Spleen (tissue), 11 donors: Measurements from ENCODE around the gene CD84. TPM values are rescaled to one million over a fixed set of nuclear protein-coding genes. Genes with fewer than 3 reads are reported as not detected.

Source experiments
- DNase-seq: peaks from one replicate; pipeline ENCODE4 v3.0.0-alpha.2; 2020
- H3K27ac ChIP-seq, 8 donors: fragments of 200-600 bp; sonication (generic) in 7 of 8; 1 replicate in 4 of 8; 2 replicates in 4 of 8; pipeline versions ENCODE4 v1.5.0 to v1.8.0; 2016 to 2021; ENCODE audit warnings: inconsistent platforms in 4 of 8, mild to moderate bottlenecking in 4 of 8, moderate library complexity in 1 of 8
- H3K27me3 ChIP-seq, 7 donors: fragments of 200-600 bp; sonication (generic) in 6 of 7; replicated peaks in 1 of 7; 1 replicate in 4 of 7; 2 replicates in 3 of 7; pipeline versions ENCODE4 v1.5.0 to v1.8.0; 2016 to 2021; ENCODE audit warnings: inconsistent platforms in 3 of 7, mild to moderate bottlenecking in 1 of 7
- H3K36me3 ChIP-seq, 6 donors: fragments of 200-600 bp; sonication (generic) in 5 of 6; 1 replicate in 4 of 6; 2 replicates in 2 of 6; pipeline versions ENCODE4 v1.5.0 to v1.8.0; 2016 to 2021; ENCODE audit warnings: inconsistent platforms in 2 of 6
- H3K4me1 ChIP-seq, 6 donors: fragments of 200-600 bp; sonication (generic) in 5 of 6; 1 replicate in 3 of 6; 2 replicates in 3 of 6; pipeline versions ENCODE4 v1.5.0 to v1.8.0; 2016 to 2021; ENCODE audit warnings: inconsistent platforms in 3 of 6
- H3K4me3 ChIP-seq, 8 donors: fragments of 200-600 bp; sonication (generic) in 7 of 8; 1 replicate in 4 of 8; 2 replicates in 4 of 8; pipeline versions ENCODE4 v1.5.0 to v1.8.0; 2016 to 2021; ENCODE audit warnings: inconsistent platforms in 4 of 8, mild to moderate bottlenecking in 4 of 8, moderate library complexity in 2 of 8
- H3K9me3 ChIP-seq, 8 donors: fragments of 200-600 bp; sonication (generic) in 7 of 8; 1 replicate in 4 of 8; 2 replicates in 4 of 8; pipeline versions ENCODE4 v1.5.0 to v1.8.0; 2016 to 2021; ENCODE audit warnings: inconsistent platforms in 4 of 8
- POLR2A ChIP-seq, 3 donors: fragments of 450-650 bp; IDR thresholded peaks; one replicate each; pipeline ENCODE4 v1.5.1; 2017; ENCODE audit warnings: antibody characterized with exemption in 3 of 3, mild to moderate bottlenecking in 1 of 3
- POLR2AphosphoS5 ChIP-seq, 3 donors: sonication (generic); formaldehyde crosslinking; IDR thresholded peaks; one replicate each; pipeline ENCODE4 v1.5.1; 2017; ENCODE audit warnings: antibody characterized with exemption in 3 of 3
- WGBS, 5 donors: extraction: QIAGEN DNeasy Blood & Tissue Kit in 3 of 5; methylation state at CpG; one replicate each; pipeline versions ENCODE4 v1.1.5 to v1.1.7; 2013 to 2018; 5-methylcytosine and 5-hydroxymethylcytosine counted together
- intact Hi-C: fragments of 100-400 bp; cut with DNase I; formaldehyde crosslinking; loops from one replicate; pipeline ENCODE4 v1.15.0; 2023; ENCODE audit warnings: low total_unique reads
- polyA plus RNA-seq, 3 donors: library from polyadenylated mRNA; stranded (reverse); fragments of 200-250 nt; gene quantifications; one replicate each; pipeline ENCODE4 v1.2.1, GENCODE V29; 2013
- total RNA-seq, 7 donors: library from RNA; depleted of rRNA in 3 of 7; stranded (reverse); fragments of >200 nt in 3 of 7; fragmentation: NEBNext Ultra II Directional in 4 of 7; extraction: Animal tissue kit (Norgen Biotek cat#: 25700) in 4 of 7; gene quantifications; one replicate each; pipeline versions ENCODE4 v1.1.0 to v1.2.1, GENCODE V29; 2016 to 2021
- TF ChIP-seq, protein P1 (sequence below), 11 experiments: fragments of 200-600 bp in 7 of 11; fragments of 450-650 bp in 4 of 11; sonication (generic) in 4 of 11; IDR thresholded peaks in 8 of 11; conservative IDR thresholded peaks in 3 of 11; 1 replicate in 7 of 11; 2 replicates in 4 of 11; pipeline versions ENCODE4 v1.4.0 to v1.8.0; 2016 to 2021; ENCODE audit warnings: antibody characterized with exemption in 11 of 11, inconsistent platforms in 4 of 11, mild to moderate bottlenecking in 1 of 11
- donor health status: healthy with polysubstance abuse.
- donor health status: DM: no; HTN: no; CAD: no; lungs with moderate emphysema.
- donor health status: DM: no; HTN: no; CAD: no.
- donor health status: Bipolar disorder and iron deficiency.
- donor health status: healthy.
- donor health status: DM: no; HTN: no; CAD: no.
- donor health status: DM: yes; HTN: yes; CAD: no.

CD84 gene
- total and polyA plus RNA-seq, 10 donors, result 4.7 to 76.1 (median 60.0) TPM

DNA sequence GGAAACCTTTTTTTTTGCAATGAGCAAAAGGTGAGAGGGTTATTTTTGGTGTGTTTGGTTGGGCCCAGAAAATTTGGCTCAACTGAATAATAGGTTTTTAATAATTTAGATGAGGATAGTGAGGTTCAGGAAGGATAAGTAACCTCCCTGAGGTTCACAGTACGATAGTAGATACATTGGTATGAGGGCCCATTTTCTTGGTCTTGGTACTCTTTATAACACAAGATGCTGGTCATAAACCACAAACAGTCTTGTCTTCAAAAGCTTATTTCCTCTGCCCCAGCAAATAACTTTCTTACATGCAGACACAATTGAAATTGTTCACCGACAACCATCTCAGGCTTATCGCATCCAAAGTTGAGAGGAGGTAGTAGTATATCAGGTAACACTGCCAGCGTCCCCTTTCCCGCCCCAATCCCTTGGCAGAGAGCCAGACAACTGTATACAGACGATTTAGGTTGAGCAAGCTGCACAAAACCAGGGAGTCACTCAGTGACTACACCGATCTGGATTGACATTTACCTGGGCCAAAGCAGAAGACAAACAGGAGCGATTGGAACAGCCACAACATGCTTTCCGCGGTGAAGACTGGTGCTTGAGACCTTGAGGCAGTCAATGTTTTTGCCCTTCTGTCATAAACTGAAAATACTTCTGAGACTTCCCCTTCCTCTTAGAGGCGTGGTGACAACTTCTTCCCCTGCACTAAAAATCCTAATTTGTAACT is 56.5 kb downstream of the CD84 start, which contains the start of gene SLAMF6:
Gene SLAMF6, minus strand, starts transcription at position 634 of the 724 bp plus-strand sequence. Its CDS starts 63 bp downstream, at position 571.
- TF ChIP-seq POLR2AphosphoS5 (IDR thresholded peaks at IDR 0.05) (peak; percentile 28 to 90 (median 59)), POLR2A (IDR thresholded peaks at IDR 0.05) (peak in 1 of 3 donors; percentile 57)
- TF ChIP-seq, protein P1, sequence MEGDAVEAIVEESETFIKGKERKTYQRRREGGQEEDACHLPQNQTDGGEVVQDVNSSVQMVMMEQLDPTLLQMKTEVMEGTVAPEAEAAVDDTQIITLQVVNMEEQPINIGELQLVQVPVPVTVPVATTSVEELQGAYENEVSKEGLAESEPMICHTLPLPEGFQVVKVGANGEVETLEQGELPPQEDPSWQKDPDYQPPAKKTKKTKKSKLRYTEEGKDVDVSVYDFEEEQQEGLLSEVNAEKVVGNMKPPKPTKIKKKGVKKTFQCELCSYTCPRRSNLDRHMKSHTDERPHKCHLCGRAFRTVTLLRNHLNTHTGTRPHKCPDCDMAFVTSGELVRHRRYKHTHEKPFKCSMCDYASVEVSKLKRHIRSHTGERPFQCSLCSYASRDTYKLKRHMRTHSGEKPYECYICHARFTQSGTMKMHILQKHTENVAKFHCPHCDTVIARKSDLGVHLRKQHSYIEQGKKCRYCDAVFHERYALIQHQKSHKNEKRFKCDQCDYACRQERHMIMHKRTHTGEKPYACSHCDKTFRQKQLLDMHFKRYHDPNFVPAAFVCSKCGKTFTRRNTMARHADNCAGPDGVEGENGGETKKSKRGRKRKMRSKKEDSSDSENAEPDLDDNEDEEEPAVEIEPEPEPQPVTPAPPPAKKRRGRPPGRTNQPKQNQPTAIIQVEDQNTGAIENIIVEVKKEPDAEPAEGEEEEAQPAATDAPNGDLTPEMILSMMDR (IDR thresholded peaks at IDR 0.05 in 8 of 11, conservative IDR thresholded peaks at IDR 0.05 in 3 of 11), result no peak
- Histone ChIP-seq H3K36me3 (peaks cover 0 to 9% (median 0%) of the 10 kb centered on the region in 6 donors), H3K27me3 (no peaks in the 10 kb centered on the region), H3K27ac (peak within 1 kb of the TSS; percentile 71 to 93 (median 84)), H3K4me1 (peaks cover 11 to 56% (median 34%) of the 10 kb centered on the region in 6 donors), H3K9me3 (peaks cover 0 to 23% (median 9%) of the 10 kb centered on the region in 8 donors), H3K4me3 (peak within 1 kb of the TSS; percentile 11 to 79 (median 44))
- intact Hi-C loops, result no loop called here
- 36 to 47% (median 45%) methylated on average over 11 of the region's 11 CpGs for WGBS, 5 donors
- peak; percentile 70 for DNase-seq

DNA sequence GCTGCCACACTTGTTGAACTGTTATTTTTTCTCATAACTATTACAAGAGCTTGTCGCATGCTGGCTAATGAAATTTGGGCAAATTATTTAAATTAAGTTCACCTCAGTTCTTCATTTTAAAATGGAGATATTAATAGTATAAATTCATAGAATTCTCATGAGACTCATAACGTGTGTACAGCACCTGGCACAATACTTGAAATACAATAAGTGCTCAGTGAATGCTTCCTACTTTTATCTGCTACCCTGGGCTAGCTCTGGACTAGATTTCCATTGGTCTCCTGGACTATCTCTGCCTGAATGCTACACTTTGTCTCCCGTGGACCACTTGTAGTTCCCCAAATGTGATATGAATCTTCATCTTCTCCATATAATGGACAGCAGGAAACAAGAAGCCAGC is 57.2 kb downstream of the CD84 start:
- no peak for DNase-seq
- peaks cover 0 to 15% (median 0%) of the 10 kb centered on the region in 6 donors for H3K36me3 ChIP-seq
- TF ChIP-seq, protein P1 (IDR thresholded peaks at IDR 0.05 in 8 of 11, conservative IDR thresholded peaks at IDR 0.05 in 3 of 11), result no peak
- TF ChIP-seq POLR2A (IDR thresholded peaks at IDR 0.05) (no peak), POLR2AphosphoS5 (IDR thresholded peaks at IDR 0.05) (no peak)
- peak overlapping the region; percentile 71 to 93 (median 84) for H3K27ac ChIP-seq
- H3K9me3 ChIP-seq, result peaks cover 0 to 28% (median 9%) of the 10 kb centered on the region in 8 donors
- WGBS, 5 donors, result 26 to 46% (median 39%) methylated on average over 3 of the region's 3 CpGs
- H3K4me1 ChIP-seq, result peaks cover 11 to 62% (median 36%) of the 10 kb centered on the region in 6 donors
- H3K27me3 ChIP-seq, result no peaks in the 10 kb centered on the region
- intact Hi-C loops, result no loop called here
- peak overlapping the region; percentile 11 to 79 (median 44) for H3K4me3 ChIP-seq

DNA sequence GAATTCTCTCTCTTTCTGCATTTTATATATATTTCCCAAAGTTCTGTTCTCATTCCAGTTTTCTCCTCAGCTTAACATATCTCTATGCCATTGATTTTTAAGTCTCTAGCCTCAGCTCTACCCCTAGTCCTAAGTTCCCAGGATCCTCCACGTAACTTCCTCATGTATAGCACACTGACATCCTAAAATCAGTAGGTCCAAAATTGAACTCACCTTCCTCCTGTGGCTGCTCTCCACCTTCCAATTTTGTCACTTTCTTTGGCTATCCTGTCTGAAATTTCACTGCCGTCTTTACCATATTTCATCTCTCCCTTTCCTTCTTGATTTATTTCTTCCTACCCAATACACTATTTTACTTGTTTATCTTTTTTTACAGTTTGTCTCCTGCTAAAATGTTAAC is 57.7 kb downstream of the CD84 start:
- no peak for TF ChIP-seq POLR2AphosphoS5 (IDR thresholded peaks at IDR 0.05)
- no peak for DNase-seq
- Histone ChIP-seq H3K36me3 (peaks cover 0 to 15% (median 0%) of the 10 kb centered on the region in 6 donors), H3K27me3 (no peaks in the 10 kb centered on the region), H3K27ac (peak overlapping the region; percentile 71 to 93 (median 84)), H3K4me1 (peaks cover 13 to 68% (median 41%) of the 10 kb centered on the region in 6 donors), H3K9me3 (peaks cover 0 to 25% (median 9%) of the 10 kb centered on the region in 8 donors), H3K4me3 (peak overlapping the region; percentile 8 to 79 (median 44))
- 55 to 70% (median 66%) methylated on average over 2 of the region's 2 CpGs for WGBS, 5 donors
- intact Hi-C loops, result no loop called here

DNA sequence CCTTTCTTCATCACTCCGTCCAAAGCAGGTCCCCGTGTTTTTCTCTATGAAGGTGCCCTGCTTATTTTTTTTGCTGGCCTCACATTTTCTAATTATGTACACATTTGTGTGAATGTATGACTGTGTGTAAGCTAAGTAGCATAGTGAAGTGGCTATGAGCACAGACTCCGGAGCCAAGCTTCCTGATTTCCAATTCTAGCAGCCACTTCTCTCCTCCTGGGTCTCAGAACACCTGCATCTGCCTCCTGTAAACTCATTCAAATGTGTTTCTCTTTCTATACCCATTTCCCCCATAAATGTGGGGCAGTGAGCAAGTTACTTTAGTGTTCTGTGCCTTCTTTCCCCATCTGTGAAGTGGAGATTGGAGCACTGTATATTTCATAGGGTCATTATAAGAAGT is 58.3 kb downstream of the CD84 start:
- intact Hi-C loops, result no loop called here
- H3K4me1 ChIP-seq, result peaks cover 13 to 73% (median 46%) of the 10 kb centered on the region in 6 donors
- H3K36me3 ChIP-seq, result peaks cover 0 to 15% (median 0%) of the 10 kb centered on the region in 6 donors
- peak overlapping the region; percentile 71 to 93 (median 84) for H3K27ac ChIP-seq
- H3K9me3 ChIP-seq, result peaks cover 0 to 20% (median 9%) of the 10 kb centered on the region in 8 donors
- peak overlapping the region; percentile 8 to 79 (median 44) for H3K4me3 ChIP-seq
- 12 to 28% (median 18%) methylated on average over 3 of the region's 3 CpGs for WGBS, 5 donors
- TF ChIP-seq, protein P1 (IDR thresholded peaks at IDR 0.05 in 8 of 11, conservative IDR thresholded peaks at IDR 0.05 in 3 of 11), result no peak
- TF ChIP-seq POLR2A (IDR thresholded peaks at IDR 0.05) (no peak), POLR2AphosphoS5 (IDR thresholded peaks at IDR 0.05) (no peak)
- no peaks in the 10 kb centered on the region for H3K27me3 ChIP-seq
- no peak for DNase-seq
